HG03442 (cell line): Measurements from ENCODE around the gene HNMT.
"Not testable (repeated sequence)": the region's sequence is repeated elsewhere in the genome, so short reads cannot be mapped to it uniquely, and the experiment has no call there.

Experiments
- ATAC-seq: cut with Tn5 transposase; IDR thresholded peaks from one replicate; pipeline ENCODE4 v1.9.1; 2021; ENCODE audit warnings: mild to moderate bottlenecking, moderate library complexity; ENCODE audit not compliant: unreplicated experiment

HNMT gene

GRCh38 chr2:137945229-137945628 lies 19.0 kb upstream of the HNMT start:
- ATAC-seq, result no peak

GRCh38 chr2:137946227-137946626 lies 18.0 kb upstream of the HNMT start:
- ATAC-seq, result no peak

GRCh38 chr2:137947032-137947727 lies 17.1 kb upstream of the HNMT start:
- ATAC-seq, result no peak

- peak; percentile 48 for ATAC-seq
Measured at GRCh38 chr2:137947728-137948336, 16.4 kb upstream of the HNMT start.

- ATAC-seq, result no peak
Measured at GRCh38 chr2:137948894-137949293, 15.4 kb upstream of the HNMT start.

GRCh38 chr2:137950238-137950637 lies 14.0 kb upstream of the HNMT start:
- no peak for ATAC-seq

GRCh38 chr2:137951586-137951985 lies 12.7 kb upstream of the HNMT start:
- no peak for ATAC-seq

- ATAC-seq, result no peak
Measured at GRCh38 chr2:137952586-137953129, 11.6 kb upstream of the HNMT start.

- ATAC-seq, result no peak
Measured at GRCh38 chr2:137955536-137955935, 8.7 kb upstream of the HNMT start.

- ATAC-seq, result no peak
Measured at GRCh38 chr2:137957033-137957432, 7.2 kb upstream of the HNMT start.

- no peak for ATAC-seq
Measured at GRCh38 chr2:137959166-137959565, 5.1 kb upstream of the HNMT start.

GRCh38 chr2:137960223-137960622 lies 4.0 kb upstream of the HNMT start:
- no peak for ATAC-seq

GRCh38 chr2:137961602-137962001 lies 2.7 kb upstream of the HNMT start:
- no peak for ATAC-seq

GRCh38 chr2:137963535-137964065 lies 673 bp upstream of the HNMT start:
- ATAC-seq, result no peak

- no peak for ATAC-seq
Measured at GRCh38 chr2:137964859-137965459, 686 bp downstream of the HNMT start.

- no peak for ATAC-seq
Measured at GRCh38 chr2:137966043-137966442, 1.8 kb downstream of the HNMT start.

GRCh38 chr2:137967042-137967441 lies 2.8 kb downstream of the HNMT start:
- ATAC-seq, result no peak

- ATAC-seq, result no peak
Measured at GRCh38 chr2:137968477-137969417, 4.5 kb downstream of the HNMT start.

GRCh38 chr2:137969418-137969765 lies 5.1 kb downstream of the HNMT start:
- ATAC-seq, result no peak

- no peak for ATAC-seq
Measured at GRCh38 chr2:137969876-137970275, 5.6 kb downstream of the HNMT start.

GRCh38 chr2:137971259-137971658 lies 7.0 kb downstream of the HNMT start:
- not testable (repeated sequence) for ATAC-seq
